ENCODE data around the gene LRMDA. TPM values are rescaled to one million over a fixed set of nuclear protein-coding genes. Genes with fewer than 3 reads are reported as not detected.

The LRMDA gene
- total RNA-seq, 2 donors from 2014 or later: 9.6 to 12.6 TPM

GRCh38 chr10:75951627-75952026, 520.2 kb downstream of the LRMDA start:
- intact Hi-C loops (cut with DNase I): no loop called here
- Histone ChIP-seq H3K9me3 (no peaks in the 10 kb centered on the region), H3K4me1 (replicated peaks) (no peaks in the 10 kb centered on the region), H3K36me3 (no peaks in the 10 kb centered on the region), H3K4me3 (no peak overlapping the region), H3K27ac (no peak overlapping the region), H3K27me3 (replicated peaks; ENCODE audit: insufficient read depth) (no peaks in the 10 kb centered on the region)
- 91% methylated on average over 7 of the region's 7 CpGs for WGBS
- DNase-seq (ENCODE audit: low spot score): no peak
- TF ChIP-seq, protein P1, sequence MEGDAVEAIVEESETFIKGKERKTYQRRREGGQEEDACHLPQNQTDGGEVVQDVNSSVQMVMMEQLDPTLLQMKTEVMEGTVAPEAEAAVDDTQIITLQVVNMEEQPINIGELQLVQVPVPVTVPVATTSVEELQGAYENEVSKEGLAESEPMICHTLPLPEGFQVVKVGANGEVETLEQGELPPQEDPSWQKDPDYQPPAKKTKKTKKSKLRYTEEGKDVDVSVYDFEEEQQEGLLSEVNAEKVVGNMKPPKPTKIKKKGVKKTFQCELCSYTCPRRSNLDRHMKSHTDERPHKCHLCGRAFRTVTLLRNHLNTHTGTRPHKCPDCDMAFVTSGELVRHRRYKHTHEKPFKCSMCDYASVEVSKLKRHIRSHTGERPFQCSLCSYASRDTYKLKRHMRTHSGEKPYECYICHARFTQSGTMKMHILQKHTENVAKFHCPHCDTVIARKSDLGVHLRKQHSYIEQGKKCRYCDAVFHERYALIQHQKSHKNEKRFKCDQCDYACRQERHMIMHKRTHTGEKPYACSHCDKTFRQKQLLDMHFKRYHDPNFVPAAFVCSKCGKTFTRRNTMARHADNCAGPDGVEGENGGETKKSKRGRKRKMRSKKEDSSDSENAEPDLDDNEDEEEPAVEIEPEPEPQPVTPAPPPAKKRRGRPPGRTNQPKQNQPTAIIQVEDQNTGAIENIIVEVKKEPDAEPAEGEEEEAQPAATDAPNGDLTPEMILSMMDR (IDR thresholded peaks at IDR 0.05): no peak
- TF ChIP-seq POLR2A (IDR thresholded peaks at IDR 0.05): no peak
- no peak for TF ChIP-seq POLR2AphosphoS5 (IDR thresholded peaks at IDR 0.05)

- Histone ChIP-seq H3K4me3 (no peak overlapping the region), H3K36me3 (no peaks in the 10 kb centered on the region), H3K9me3 (no peaks in the 10 kb centered on the region), H3K27ac (no peak overlapping the region), H3K4me1 (replicated peaks) (no peaks in the 10 kb centered on the region), H3K27me3 (replicated peaks; ENCODE audit: insufficient read depth) (no peaks in the 10 kb centered on the region)
- intact Hi-C loops (cut with DNase I): no loop called here
- 80% methylated on average over 7 of the region's 7 CpGs for WGBS
- no peak for DNase-seq (ENCODE audit: low spot score)
- TF ChIP-seq POLR2A (IDR thresholded peaks at IDR 0.05) (no peak), POLR2AphosphoS5 (IDR thresholded peaks at IDR 0.05) (no peak)
- TF ChIP-seq, protein P1 (IDR thresholded peaks at IDR 0.05): no peak
Measured at GRCh38 chr10:75952093-75952492, 520.7 kb downstream of the LRMDA start.

- Histone ChIP-seq H3K27ac (no peak overlapping the region), H3K4me1 (replicated peaks) (no peaks in the 10 kb centered on the region), H3K27me3 (replicated peaks; ENCODE audit: insufficient read depth) (no peaks in the 10 kb centered on the region), H3K9me3 (no peaks in the 10 kb centered on the region), H3K36me3 (no peaks in the 10 kb centered on the region), H3K4me3 (no peak overlapping the region)
- WGBS: 71% methylated on average over 4 of the region's 4 CpGs
- DNase-seq (ENCODE audit: low spot score): no peak
- TF ChIP-seq, protein P1 (IDR thresholded peaks at IDR 0.05): no peak
- TF ChIP-seq POLR2AphosphoS5 (IDR thresholded peaks at IDR 0.05) (no peak), POLR2A (IDR thresholded peaks at IDR 0.05) (no peak)
- intact Hi-C loops (cut with DNase I): no loop called here
Measured at GRCh38 chr10:75954486-75954885, 523.1 kb downstream of the LRMDA start.

GRCh38 chr10:75955973-75956502, 524.6 kb downstream of the LRMDA start:
- TF ChIP-seq POLR2AphosphoS5 (IDR thresholded peaks at IDR 0.05): no peak

GRCh38 chr10:75956624-75957023, 525.2 kb downstream of the LRMDA start:
- Histone ChIP-seq H3K4me3 (no peak overlapping the region), H3K36me3 (no peaks in the 10 kb centered on the region), H3K4me1 (replicated peaks) (no peaks in the 10 kb centered on the region), H3K9me3 (no peaks in the 10 kb centered on the region), H3K27ac (no peak overlapping the region), H3K27me3 (replicated peaks; ENCODE audit: insufficient read depth) (no peaks in the 10 kb centered on the region)
- intact Hi-C loops (cut with DNase I): no loop called here
- DNase-seq (ENCODE audit: low spot score): no peak
- WGBS: 96% methylated on average over 2 of the region's 2 CpGs
- TF ChIP-seq POLR2A (IDR thresholded peaks at IDR 0.05): no peak
- TF ChIP-seq, protein P1 (IDR thresholded peaks at IDR 0.05): no peak
- no peak for TF ChIP-seq POLR2AphosphoS5 (IDR thresholded peaks at IDR 0.05)

More at GRCh38 chr10:75955973-75956502, 524.6 kb downstream of the LRMDA start:
- Histone ChIP-seq H3K27me3 (replicated peaks; ENCODE audit: insufficient read depth) (no peaks in the 10 kb centered on the region), H3K4me1 (replicated peaks) (no peaks in the 10 kb centered on the region), H3K4me3 (no peak overlapping the region), H3K9me3 (no peaks in the 10 kb centered on the region), H3K27ac (no peak overlapping the region), H3K36me3 (no peaks in the 10 kb centered on the region)
- intact Hi-C loops (cut with DNase I): no loop called here
- 83% methylated on average over 2 of the region's 2 CpGs for WGBS
- DNase-seq (ENCODE audit: low spot score): no peak
